Fibroblast of lung (primary cell): ENCODE results near the gene PPARG.
"Not testable (repeated sequence)": the region's sequence is repeated elsewhere in the genome, so short reads cannot be mapped to it uniquely, and the experiment has no call there.

Experiments used
- EZH2 ChIP-seq: IDR thresholded peaks from 2 replicates; pipeline ENCODE4 v1.5.1; 2012; ENCODE audit warnings: low read length, control low read depth, mild to moderate bottlenecking; ENCODE audit errors: missing control alignments
- TF ChIP-seq, protein P1 (sequence below), 2 donors: IDR thresholded peaks in 1 of 2; conservative IDR thresholded peaks in 1 of 2; 1 replicate in 1 of 2; 2 replicates in 1 of 2; pipeline ENCODE4 v1.5.1; 2011 to 2012; ENCODE audit warnings: low read length in 2 of 2, control low read depth in 1 of 2, inconsistent platforms in 1 of 2, low read depth in 1 of 2, mild to moderate bottlenecking in 1 of 2

DNA sequence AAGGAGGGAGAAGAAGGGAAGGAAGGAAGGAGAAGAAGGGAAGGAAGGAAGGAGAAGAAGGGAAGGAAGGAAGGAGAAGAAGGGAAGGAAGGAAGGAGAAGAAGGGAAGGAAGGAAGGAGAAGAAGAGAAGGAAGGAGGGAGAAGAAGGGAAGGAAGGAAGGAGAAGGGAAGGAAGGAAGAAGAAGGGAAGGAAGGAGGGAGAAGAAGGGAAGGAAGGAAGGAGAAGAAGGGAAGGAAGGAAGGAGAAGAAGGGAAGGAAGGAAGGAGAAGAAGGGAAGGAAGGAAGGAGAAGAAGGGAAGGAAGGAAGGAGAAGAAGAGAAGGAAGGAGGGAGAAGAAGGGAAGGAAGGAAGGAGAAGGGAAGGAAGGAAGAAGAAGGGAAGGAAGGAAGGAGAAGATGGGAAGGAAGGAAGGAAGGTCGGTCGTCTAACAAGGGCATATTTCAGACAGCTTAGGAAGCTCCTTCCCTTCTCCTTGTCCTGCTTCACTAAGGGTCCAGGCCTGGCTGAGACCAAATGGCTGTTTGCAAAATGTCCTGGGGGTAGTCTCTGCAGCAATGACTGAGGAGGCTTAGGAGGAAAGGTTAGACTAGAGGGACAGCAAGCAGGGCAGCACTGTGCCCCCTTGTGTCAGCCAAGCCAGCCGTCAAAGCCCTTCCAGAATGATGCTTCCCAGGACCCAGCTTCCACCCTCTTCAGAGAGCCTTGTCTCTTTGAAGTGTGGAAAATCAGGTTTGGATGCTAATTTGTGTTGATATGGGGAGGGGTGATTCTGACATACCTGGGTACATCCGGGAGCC lies 159.7 kb downstream of the PPARG start:
- TF ChIP-seq, protein P1, sequence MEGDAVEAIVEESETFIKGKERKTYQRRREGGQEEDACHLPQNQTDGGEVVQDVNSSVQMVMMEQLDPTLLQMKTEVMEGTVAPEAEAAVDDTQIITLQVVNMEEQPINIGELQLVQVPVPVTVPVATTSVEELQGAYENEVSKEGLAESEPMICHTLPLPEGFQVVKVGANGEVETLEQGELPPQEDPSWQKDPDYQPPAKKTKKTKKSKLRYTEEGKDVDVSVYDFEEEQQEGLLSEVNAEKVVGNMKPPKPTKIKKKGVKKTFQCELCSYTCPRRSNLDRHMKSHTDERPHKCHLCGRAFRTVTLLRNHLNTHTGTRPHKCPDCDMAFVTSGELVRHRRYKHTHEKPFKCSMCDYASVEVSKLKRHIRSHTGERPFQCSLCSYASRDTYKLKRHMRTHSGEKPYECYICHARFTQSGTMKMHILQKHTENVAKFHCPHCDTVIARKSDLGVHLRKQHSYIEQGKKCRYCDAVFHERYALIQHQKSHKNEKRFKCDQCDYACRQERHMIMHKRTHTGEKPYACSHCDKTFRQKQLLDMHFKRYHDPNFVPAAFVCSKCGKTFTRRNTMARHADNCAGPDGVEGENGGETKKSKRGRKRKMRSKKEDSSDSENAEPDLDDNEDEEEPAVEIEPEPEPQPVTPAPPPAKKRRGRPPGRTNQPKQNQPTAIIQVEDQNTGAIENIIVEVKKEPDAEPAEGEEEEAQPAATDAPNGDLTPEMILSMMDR (conservative IDR thresholded peaks at IDR 0.05 in 1 of 2, IDR thresholded peaks at IDR 0.05 in 1 of 2; ENCODE audit: low read depth in 1 of 2, low read length in 2 of 2) = not testable (repeated sequence)
- TF ChIP-seq EZH2 = not testable (repeated sequence)
